GM18867 (cell line): ENCODE results near the gene EIF4ENIF1.
"Not testable (repeated sequence)": the region's sequence is repeated elsewhere in the genome, so short reads cannot be mapped to it uniquely, and the experiment has no call there.

Source experiments
- ATAC-seq: cut with Tn5 transposase; IDR thresholded peaks from one replicate; pipeline ENCODE4 v1.9.1; 2021; ENCODE audit warnings: mild to moderate bottlenecking, moderate library complexity; ENCODE audit not compliant: unreplicated experiment

EIF4ENIF1 gene, protein sequence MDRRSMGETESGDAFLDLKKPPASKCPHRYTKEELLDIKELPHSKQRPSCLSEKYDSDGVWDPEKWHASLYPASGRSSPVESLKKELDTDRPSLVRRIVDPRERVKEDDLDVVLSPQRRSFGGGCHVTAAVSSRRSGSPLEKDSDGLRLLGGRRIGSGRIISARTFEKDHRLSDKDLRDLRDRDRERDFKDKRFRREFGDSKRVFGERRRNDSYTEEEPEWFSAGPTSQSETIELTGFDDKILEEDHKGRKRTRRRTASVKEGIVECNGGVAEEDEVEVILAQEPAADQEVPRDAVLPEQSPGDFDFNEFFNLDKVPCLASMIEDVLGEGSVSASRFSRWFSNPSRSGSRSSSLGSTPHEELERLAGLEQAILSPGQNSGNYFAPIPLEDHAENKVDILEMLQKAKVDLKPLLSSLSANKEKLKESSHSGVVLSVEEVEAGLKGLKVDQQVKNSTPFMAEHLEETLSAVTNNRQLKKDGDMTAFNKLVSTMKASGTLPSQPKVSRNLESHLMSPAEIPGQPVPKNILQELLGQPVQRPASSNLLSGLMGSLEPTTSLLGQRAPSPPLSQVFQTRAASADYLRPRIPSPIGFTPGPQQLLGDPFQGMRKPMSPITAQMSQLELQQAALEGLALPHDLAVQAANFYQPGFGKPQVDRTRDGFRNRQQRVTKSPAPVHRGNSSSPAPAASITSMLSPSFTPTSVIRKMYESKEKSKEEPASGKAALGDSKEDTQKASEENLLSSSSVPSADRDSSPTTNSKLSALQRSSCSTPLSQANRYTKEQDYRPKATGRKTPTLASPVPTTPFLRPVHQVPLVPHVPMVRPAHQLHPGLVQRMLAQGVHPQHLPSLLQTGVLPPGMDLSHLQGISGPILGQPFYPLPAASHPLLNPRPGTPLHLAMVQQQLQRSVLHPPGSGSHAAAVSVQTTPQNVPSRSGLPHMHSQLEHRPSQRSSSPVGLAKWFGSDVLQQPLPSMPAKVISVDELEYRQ

DNA sequence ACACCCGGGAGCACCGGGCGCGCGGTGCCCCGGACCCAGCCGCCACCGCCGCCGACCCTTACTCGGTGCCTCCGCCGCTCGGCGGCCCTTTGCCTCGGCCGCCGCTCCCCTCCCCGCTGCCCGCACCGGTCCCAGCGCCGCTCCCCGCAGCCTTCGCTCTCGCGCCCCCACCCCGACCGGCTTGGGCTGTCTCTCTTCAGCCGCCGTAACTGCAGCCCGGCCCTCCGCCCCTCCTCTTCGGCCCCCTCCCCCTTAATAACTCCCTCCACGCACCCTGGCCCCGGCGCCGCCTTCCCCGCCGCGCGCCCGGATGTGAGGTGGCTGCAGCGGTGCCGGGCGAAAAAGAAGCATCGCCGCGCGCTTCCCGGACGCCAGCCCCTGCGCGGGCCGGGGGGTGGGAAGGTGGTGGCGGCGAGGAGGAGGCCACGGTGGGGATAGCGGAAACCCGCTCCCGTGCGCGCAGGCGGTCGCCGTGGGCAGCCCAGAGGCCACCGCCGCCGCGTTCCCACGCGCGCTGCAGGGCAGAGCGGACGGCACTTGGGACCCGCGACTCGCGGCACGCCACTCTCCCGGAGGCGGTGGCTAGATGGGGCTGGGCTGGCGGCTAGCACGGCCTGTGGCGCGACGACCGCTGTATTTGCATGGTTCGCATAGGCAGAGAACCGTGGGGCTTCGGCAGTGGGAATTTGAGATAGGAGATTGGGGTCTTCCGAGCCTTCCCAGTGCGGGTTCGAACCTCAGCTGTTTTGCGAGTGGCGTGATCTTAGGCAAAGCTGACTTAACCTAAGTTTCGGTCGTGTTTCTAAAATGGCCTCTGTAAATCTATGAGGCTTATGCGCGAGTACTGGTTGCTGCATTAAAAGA lies at the start of gene EIF4ENIF1:
EIF4ENIF1 (minus strand) TSS at position 211 of the 864 bp plus-strand sequence. CDS start 1,124 bp downstream, outside the sequence.
- peak; percentile 39 for ATAC-seq

DNA sequence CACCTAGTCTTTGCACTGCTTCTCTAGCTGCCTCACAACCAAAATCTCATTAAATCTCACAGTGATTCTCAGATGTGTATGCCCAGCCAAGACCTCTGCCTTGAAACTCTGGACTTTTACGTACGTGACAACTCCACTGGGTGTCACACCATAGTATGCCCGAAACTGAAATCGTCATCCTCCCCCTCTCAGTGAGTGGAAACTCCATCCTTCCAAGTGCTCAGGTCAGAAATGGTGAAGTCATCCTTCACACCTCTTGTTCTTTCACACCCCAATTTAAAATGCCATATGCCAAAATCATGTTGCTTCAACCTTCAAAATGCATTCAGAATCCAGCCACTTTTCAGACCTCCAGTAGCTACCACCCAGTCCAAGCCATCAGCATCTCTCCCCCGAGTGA lies 49.2 kb upstream of the EIF4ENIF1 start:
- peak; percentile 63 for ATAC-seq

DNA sequence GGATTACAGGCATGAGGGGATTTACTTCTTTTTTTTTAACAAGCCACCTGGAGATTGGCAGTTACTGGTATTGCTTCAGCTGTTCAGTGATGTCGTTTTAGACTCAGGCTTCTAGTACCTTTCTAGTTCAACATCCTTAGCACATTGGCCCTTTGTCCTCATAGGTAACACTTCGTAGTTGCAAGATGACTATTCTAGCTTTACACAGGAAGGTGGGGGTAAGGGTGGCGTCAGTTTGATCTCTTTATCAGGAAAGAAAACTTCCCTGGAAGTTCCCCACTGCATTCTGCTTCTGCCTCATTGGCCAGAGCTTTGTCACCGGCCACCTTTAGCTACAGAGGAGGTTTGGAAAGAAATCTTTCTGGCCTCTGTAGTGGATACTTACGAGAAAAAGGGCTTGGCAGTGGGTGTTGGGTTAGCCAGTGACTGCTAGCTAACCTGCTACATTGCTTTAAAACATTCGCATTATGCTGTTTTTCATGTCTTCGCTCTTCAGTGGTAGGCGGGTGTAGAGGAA lies 47.4 kb upstream of the EIF4ENIF1 start:
- ATAC-seq: no peak

DNA sequence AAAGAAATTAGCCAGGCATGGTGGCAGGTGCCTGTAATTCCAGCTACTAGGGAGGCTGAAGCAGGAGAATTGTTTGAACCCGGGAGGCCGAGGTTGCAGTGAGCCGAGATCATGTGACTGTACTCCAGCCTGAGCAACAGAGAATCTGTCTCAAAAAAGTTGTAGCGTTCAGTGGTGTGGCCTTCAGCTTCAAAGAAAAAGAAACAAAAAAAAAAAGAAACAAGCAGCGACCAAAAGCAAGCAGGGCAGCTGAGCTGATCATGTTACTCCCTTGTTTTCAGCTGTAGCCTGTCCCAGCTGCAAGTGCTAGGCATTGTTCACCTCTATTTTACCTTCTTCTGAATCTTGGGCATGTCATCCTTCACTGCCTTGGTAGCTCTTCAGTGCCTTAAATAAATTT lies 43.7 kb upstream of the EIF4ENIF1 start:
- no peak for ATAC-seq

DNA sequence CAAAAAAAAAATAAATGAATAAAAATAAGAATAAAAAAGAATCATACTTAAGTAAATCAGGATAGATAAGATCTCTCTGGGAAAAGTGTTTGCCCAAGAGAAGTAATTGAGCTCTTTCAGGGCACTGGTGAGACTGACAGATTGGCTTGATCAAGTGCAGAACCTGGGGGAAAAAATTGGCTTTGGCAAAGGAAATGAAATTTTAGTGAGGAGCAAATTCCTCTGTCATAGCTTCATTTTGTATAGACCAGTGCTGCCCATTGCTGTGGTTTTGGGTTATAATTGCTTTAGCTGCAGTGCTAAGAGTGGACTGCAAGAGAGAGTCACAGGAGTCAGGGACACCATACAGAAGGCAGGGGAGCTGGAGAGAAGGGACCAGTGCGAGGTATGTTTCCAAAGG lies 42.4 kb upstream of the EIF4ENIF1 start:
- ATAC-seq: no peak

DNA sequence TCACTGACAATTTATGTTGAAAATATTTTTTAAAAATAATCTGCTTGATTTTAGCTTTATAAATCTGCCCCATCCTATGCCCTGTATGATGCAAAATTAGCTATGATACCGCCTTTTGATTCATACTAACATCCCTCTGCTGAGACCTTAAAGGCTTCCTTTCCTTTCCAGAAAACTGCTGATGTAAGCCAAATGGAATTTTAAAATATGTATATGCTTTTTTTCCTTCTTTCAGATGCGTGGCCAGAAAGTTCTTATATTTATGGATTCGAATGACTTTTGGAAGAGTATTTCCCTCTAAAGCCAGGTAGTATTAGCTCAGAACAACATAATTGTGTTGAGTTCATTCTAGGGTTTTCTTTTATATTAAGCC lies 41.2 kb upstream of the EIF4ENIF1 start:
- ATAC-seq: no peak

DNA sequence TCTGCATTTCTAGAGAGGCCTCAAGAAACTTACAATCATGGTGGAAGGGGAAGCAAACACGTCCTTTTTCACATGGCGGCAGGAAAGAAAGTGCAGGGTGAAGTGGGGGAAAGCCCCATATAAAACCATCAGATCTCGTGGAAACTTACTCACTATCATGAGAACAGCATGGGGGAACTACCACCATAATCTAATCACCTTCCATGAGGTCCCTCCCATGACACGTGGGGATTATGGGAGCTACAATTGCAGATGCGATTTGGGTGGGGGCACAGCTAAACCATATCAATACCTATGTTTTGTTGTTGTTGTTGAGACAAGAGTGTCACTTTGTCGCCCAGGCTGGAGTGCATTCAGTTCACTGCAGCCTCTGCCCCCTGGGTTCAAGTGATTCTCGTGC lies 36.6 kb upstream of the EIF4ENIF1 start:
- no peak for ATAC-seq

DNA sequence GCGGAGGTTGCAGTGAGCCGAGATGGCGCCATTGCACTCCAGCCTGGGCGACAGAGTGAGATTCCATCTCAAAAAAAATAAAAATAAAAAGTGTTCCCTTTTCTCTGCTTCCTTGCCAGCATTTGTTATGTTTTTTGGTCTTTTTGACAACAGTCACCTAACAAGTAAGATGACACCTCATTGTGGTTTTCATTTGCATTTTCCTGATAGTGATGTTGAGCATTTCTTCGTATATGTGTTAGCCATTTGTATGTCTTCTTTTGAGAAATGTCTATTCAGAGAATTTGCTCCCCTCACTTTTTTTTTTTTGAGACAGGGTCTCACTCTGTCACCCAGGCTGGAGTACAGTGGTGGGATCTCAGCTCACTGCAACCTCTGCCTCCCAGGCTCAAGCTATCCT lies 34.5 kb upstream of the EIF4ENIF1 start:
- not testable (repeated sequence) for ATAC-seq

DNA sequence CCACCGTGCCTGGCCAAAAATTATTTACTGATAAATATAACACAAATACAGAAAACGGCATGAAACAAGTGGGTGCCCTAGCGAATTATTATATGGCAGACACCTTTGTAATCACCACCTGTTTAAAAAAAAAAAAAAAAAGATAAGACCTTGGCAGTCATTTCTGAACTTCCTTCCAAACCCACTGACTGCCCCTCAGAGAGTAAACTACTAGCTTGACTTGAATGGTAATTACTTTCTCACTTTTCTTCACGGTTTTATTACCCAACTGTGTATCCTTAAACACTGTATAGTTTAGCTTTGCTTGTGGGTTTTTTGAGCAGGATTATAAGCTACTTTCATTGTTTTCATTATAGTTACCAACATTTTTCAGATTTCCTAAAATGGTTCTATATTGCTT lies 30.4 kb upstream of the EIF4ENIF1 start:
- no peak for ATAC-seq

DNA sequence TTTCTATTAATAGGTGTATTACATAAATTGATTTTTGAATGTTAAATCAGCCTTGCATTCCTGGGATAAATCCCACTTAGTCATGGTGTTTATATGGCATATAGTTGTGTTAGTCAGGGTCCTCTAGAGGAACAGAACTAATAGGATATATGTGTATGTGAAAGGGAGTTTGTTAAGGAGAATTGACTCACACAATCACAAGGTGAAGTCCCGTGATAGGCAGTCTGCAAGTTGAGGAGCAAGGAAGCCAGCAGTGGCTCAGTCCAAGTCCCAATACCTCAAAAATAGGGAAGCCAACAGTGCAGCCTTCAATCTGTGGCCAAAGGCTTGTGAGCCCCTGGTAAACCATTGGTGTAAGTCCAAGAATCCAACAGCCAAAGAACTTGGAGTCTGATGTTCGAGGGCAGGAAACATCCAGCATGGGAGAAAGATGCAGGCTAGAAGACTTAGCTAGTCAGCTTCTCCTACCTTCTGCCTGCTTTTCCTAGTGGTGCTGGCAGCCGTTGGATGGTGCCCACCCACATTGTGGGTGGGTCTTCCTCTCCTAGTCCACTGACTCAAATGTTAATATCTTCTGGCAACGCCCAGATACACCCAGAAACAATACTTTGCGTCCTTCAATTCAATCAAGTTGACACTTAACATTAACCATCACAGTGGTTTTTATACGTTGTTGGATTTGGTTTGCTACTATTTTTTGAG lies 19.6 kb upstream of the EIF4ENIF1 start:
- ATAC-seq: no peak

DNA sequence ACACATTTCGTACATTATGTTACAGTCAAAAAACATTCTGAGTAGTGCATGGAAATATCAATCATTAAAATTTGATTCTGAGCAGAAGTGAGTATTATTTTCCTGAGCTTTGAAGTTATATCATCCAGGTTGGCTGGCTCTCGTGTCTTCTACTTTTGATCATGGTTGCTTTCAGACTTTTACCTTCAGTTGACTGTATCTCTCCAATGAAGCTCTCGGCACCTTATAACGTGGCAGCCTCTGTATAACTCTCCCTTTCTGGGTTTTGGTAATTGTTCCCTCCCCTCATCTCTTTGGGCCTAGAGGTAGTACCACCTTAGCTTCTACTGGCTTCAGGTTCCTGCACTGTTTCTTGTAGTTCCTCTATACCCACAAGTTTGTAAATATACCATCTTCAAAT lies 18.9 kb upstream of the EIF4ENIF1 start:
- no peak for ATAC-seq

DNA sequence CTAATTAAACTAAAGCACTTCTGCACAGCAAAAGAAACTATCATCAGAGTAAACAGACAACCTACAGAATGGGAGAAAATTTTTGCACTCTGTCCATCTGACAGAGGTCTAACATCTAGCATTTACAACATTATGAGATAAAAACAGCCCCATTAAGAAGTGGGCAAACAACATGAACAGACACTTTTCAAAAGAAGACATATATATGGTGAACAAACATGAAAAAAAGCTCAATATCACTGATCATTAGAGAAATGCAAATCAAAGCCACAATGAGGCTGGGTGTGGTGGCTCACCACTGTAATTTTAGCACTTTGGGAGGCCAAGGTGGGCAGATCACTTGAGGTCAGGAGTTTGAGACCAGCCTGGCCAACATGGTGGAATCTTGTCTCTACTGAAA lies 17.9 kb upstream of the EIF4ENIF1 start:
- not testable (repeated sequence) for ATAC-seq

DNA sequence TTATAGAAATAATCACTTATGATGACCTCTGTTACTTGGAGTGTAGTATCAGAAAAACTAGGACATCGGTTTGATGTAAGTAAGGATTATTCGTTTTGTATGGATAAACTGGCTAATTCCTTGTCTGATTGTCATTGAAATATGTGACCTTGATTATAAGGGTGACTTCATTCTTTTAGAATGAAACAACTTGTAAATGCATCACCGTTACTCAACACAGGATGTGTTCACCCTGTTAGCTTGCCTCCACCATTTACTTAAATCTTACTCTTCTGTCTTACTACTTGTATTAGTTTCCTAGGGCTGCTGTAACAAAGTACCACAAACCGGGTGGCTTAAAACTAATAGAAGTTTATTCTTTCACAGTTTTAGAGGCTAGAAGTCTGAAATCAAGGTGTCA lies 14.6 kb upstream of the EIF4ENIF1 start:
- no peak for ATAC-seq

DNA sequence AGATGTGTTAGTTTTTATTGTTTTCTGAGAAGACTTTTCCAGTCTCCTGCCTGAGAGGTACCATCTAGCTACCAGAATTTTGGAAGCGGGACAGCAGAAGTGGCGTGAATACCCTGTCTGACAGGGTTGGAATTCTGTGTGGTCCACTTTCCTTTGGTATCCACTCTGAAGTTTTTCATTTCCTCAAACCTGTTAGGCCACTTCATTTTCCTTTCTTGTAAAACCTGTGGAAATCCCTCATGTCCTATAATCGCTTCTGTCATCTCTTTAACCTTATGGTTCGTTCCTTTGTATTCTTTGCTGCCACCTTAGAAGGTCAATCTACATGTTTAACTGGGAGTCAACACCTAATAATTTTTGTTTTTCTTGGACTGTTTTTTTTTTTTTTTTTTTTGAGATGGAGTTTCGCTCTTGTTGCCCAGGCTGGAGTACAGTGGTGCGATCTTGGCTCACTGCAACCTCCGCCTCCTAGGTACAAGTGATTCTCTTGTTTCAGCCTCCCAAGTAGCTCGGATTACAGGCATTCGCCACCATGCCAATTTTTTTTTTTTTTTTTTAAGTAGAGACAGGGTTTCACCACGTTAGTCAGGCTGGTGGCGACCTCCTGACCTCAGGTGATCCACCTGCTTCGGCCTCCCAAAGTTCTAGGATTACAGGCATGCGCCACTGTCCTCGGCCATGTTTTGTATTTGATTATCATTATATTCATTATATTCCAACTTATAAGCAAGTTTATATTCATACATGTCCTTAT lies 13.7 kb upstream of the EIF4ENIF1 start:
- ATAC-seq: no peak

DNA sequence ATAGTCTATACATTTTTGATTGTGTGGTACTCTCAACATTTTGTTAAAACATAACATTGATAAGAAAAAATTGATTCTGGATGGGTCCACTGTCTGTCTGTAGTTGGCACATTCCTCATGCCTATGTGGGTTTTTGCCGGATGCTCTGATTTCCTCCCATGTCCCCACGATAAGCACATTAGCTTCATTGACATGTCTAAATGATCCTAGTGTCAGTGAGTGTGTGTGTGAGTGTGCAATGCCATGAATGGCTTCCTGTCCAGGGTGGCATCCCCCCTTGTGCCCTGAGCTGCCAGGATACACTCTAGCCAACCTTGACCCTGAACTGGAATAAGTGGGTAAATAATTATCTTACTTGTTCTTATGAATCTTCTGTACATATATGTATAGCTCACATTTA lies 12.1 kb upstream of the EIF4ENIF1 start:
- ATAC-seq: no peak

DNA sequence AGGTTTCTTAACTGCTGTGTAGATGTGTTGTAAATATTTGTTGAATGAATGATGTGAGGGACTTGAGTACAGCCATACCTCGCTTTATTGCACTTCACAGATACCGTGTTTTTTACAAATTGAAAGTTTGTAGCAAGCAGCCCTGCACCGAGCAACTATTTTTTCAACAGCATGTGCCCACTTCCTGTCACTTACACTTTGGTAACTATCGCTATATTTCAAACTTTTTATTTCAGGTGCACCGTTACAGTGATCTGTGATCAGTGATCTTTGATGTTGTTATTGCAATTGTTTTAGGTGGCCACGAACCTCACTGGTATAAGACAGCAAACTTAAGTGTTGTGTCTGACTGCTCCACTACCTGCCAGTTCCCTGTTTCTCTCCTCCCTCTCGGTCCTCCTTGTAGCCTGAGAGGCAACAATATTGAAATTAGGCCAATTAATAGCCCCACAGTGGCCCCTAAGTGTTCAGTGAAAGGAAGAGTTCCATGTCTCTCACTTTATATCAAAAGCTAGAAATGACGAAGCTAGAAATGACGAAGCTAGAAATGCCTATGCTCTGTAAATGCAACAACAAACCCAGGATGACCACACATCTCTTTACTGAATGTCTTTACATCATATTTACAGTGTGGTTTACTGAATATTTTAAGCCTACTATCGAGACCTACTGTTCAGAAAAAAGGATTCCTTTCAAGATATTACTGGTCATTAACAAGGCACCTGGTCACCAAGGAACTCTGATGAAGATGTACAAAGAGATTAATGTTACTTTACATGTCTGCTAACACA lies 7.7 kb upstream of the EIF4ENIF1 start:
- ATAC-seq: no peak

DNA sequence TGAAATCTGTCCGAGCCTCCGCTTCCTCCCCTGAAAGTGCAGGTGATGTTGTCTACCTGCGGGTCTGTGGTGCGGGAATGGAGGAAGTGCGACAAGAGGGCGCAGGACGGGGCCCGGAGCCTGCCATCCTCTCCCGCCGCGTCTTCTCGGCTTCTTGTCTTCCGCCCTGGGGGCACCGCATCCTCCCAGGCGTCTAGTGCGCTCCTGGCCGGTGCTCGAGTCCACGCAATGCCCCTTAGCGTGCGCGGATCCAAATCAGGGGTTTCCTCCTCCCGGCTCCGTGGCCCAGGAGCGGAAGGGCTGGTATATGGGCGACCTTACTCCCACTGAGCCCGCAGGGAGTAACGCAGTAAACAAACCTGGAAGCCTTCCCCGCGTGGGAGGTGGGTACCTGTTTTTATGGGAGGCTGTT lies 7.1 kb upstream of the EIF4ENIF1 start:
- ATAC-seq: no peak

DNA sequence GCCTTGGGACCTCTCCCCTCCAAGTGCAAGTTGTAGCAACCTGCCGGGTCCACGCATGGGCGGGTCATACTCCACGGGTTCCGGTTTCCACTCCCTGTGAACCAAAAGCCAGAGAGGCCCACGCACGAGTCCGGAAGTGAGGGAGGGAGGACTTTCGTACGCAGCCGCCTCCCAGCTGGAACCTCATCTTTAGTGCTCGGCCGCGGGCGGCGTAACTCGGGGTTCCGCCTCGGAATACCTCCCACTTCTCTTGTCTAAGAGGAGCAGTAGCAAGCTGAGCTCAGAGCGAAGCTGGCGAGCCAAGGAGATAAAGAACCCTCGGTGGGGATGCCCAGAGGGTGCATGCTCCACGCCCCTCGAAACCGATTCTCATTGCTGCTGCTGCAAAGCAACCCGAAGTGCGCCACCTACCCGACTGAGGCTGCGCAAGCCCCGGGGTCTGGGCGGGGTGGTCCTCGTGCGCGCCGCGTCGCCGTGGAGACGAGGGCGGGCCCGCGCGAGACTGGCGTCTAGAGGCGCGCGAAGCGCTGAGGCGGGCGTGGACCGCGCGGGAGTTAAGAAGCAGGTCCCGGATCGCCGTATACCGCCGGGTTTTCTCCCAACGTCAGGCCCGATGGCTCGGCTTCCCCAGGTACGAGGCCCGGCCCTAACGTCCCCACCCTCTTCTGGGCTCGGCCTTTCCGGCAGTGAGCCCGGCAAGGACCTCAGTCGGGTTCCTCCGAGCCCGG lies 6.5 kb upstream of the EIF4ENIF1 start, which contains the start of gene SFI1:
SFI1 (plus strand) TSS at position 530 of the 728 bp plus-strand sequence. CDS start 11,749 bp downstream, outside the sequence.
- peak; percentile 73 for ATAC-seq
